Stimulated activated memory B cell treated with anti-CD40 and anti-IgM and Interleukin-4, amounts not matched to agents 10 μg/mL and 1 μg/mL and 100 μg/mL, for 72 hours (primary cell): ENCODE results near the gene ZNF446.
"Not testable (repeated sequence)": the region's sequence is repeated elsewhere in the genome, so short reads cannot be mapped to it uniquely, and the experiment has no call there.

ENCODE experiments used
- ATAC-seq: fragments of 150-1000 bp; cut with Tn5 transposase; 2 replicates; pipeline ENCODE4 v1.10.0; 2021
- H3K27ac Mint-ChIP-seq: one replicate; pipeline ENCODE4 v1.8.0; 2022; ENCODE audit warnings: mild to moderate bottlenecking, mixed read lengths
- H3K27me3 Mint-ChIP-seq: one replicate; pipeline ENCODE4 v1.8.0; 2022; ENCODE audit warnings: mixed read lengths
- H3K36me3 Mint-ChIP-seq: one replicate; pipeline ENCODE4 v1.8.0; 2022; ENCODE audit warnings: mixed read lengths
- H3K4me1 Mint-ChIP-seq: one replicate; pipeline ENCODE4 v1.8.0; 2022; ENCODE audit warnings: mixed read lengths
- H3K4me3 Mint-ChIP-seq: one replicate; pipeline ENCODE4 v1.8.0; 2022; ENCODE audit warnings: mild to moderate bottlenecking, moderate library complexity, mixed read lengths
- H3K9me3 Mint-ChIP-seq: one replicate; pipeline ENCODE4 v1.8.0; 2022; ENCODE audit warnings: mixed read lengths

The ZNF446 gene

GRCh38 chr19:58479303-58479702 is 3.2 kb downstream of the ZNF446 start:
- Mint-ChIP-seq H3K4me1 (peaks cover 35% of the 10 kb centered on the region), H3K4me3 (no peak overlapping the region), H3K27me3 (no peaks in the 10 kb centered on the region), H3K9me3 (no peaks in the 10 kb centered on the region), H3K27ac (no peak overlapping the region), H3K36me3 (peaks cover 24% of the 10 kb centered on the region)
- ATAC-seq: no peak

- Mint-ChIP-seq H3K9me3 (no peaks in the 10 kb centered on the region), H3K4me1 (peaks cover 29% of the 10 kb centered on the region), H3K27me3 (no peaks in the 10 kb centered on the region), H3K4me3 (no peak overlapping the region), H3K36me3 (peaks cover 24% of the 10 kb centered on the region), H3K27ac (no peak overlapping the region)
- no peak for ATAC-seq
Measured at GRCh38 chr19:58479736-58480480, 3.8 kb downstream of the ZNF446 start.

GRCh38 chr19:58480481-58480830 is 4.3 kb downstream of the ZNF446 start:
- Mint-ChIP-seq H3K27me3 (no peaks in the 10 kb centered on the region), H3K36me3 (peaks cover 24% of the 10 kb centered on the region), H3K4me3 (no peak overlapping the region), H3K9me3 (no peaks in the 10 kb centered on the region), H3K27ac (no peak overlapping the region), H3K4me1 (peaks cover 24% of the 10 kb centered on the region)
- ATAC-seq: no peak

GRCh38 chr19:58480831-58481230 is 4.7 kb downstream of the ZNF446 start:
- Mint-ChIP-seq H3K4me3 (no peak overlapping the region), H3K4me1 (peaks cover 24% of the 10 kb centered on the region), H3K36me3 (peaks cover 24% of the 10 kb centered on the region), H3K9me3 (no peaks in the 10 kb centered on the region), H3K27ac (no peak overlapping the region), H3K27me3 (no peaks in the 10 kb centered on the region)
- no peak for ATAC-seq

- Mint-ChIP-seq H3K4me3 (no peak overlapping the region), H3K9me3 (no peaks in the 10 kb centered on the region), H3K27ac (no peak overlapping the region), H3K4me1 (peaks cover 14% of the 10 kb centered on the region), H3K27me3 (no peaks in the 10 kb centered on the region), H3K36me3 (peaks cover 29% of the 10 kb centered on the region)
- ATAC-seq: no peak
Measured at GRCh38 chr19:58482372-58482771, 6.2 kb downstream of the ZNF446 start.

GRCh38 chr19:58483776-58484175 is 7.6 kb downstream of the ZNF446 start:
- H3K9me3 Mint-ChIP-seq: no peaks in the 10 kb centered on the region
- H3K27me3 Mint-ChIP-seq: no peaks in the 10 kb centered on the region
- peaks cover 29% of the 10 kb centered on the region for H3K36me3 Mint-ChIP-seq
- no peak for ATAC-seq
- H3K4me3 Mint-ChIP-seq: no peak overlapping the region
- no peak overlapping the region for H3K27ac Mint-ChIP-seq
- H3K4me1 Mint-ChIP-seq: peaks cover 5% of the 10 kb centered on the region

GRCh38 chr19:58484349-58484748 is 8.2 kb downstream of the ZNF446 start:
- H3K4me1 Mint-ChIP-seq, H3K4me3 Mint-ChIP-seq, H3K27ac Mint-ChIP-seq, H3K9me3 Mint-ChIP-seq, ATAC-seq, H3K27me3 Mint-ChIP-seq: not testable (repeated sequence)
- H3K36me3 Mint-ChIP-seq: peaks cover 24% of the 10 kb centered on the region

GRCh38 chr19:58491393-58491792 is 15.2 kb downstream of the ZNF446 start:
- Mint-ChIP-seq H3K4me1 (peaks cover 5% of the 10 kb centered on the region), H3K27ac (no peak overlapping the region), H3K27me3 (no peaks in the 10 kb centered on the region), H3K9me3 (no peaks in the 10 kb centered on the region), H3K4me3 (no peak overlapping the region), H3K36me3 (peaks cover 13% of the 10 kb centered on the region)
- ATAC-seq: no peak

- Mint-ChIP-seq H3K4me1 (peaks cover 5% of the 10 kb centered on the region), H3K27me3 (no peaks in the 10 kb centered on the region), H3K36me3 (peaks cover 10% of the 10 kb centered on the region), H3K27ac (no peak overlapping the region), H3K9me3 (no peaks in the 10 kb centered on the region), H3K4me3 (no peak overlapping the region)
- no peak for ATAC-seq
Measured at GRCh38 chr19:58492265-58492664, 16.1 kb downstream of the ZNF446 start.

- no peak overlapping the region for H3K4me3 Mint-ChIP-seq
- H3K9me3 Mint-ChIP-seq: peaks cover 14% of the 10 kb centered on the region
- peaks cover 25% of the 10 kb centered on the region for H3K4me1 Mint-ChIP-seq
- no peaks in the 10 kb centered on the region for H3K27me3 Mint-ChIP-seq
- H3K36me3 Mint-ChIP-seq: no peaks in the 10 kb centered on the region
- no peak overlapping the region for H3K27ac Mint-ChIP-seq
- no peak for ATAC-seq
Measured at GRCh38 chr19:58497634-58498170, 21.6 kb downstream of the ZNF446 start.

GRCh38 chr19:58498316-58499020 is 22.3 kb downstream of the ZNF446 start:
- Mint-ChIP-seq H3K4me1 (peaks cover 25% of the 10 kb centered on the region), H3K4me3 (peak overlapping the region; percentile 93), H3K27me3 (no peaks in the 10 kb centered on the region), H3K9me3 (peaks cover 17% of the 10 kb centered on the region), H3K27ac (peak overlapping the region; percentile 87), H3K36me3 (no peaks in the 10 kb centered on the region)
- ATAC-seq: no peak

GRCh38 chr19:58499021-58499927 is 23.1 kb downstream of the ZNF446 start:
- peaks cover 25% of the 10 kb centered on the region for H3K4me1 Mint-ChIP-seq
- peaks cover 17% of the 10 kb centered on the region for H3K9me3 Mint-ChIP-seq
- no peaks in the 10 kb centered on the region for H3K36me3 Mint-ChIP-seq
- ATAC-seq: peak; percentile 98
- H3K27me3 Mint-ChIP-seq: no peaks in the 10 kb centered on the region
- H3K4me3 Mint-ChIP-seq: peak overlapping the region; percentile 93
- peak overlapping the region; percentile 87 for H3K27ac Mint-ChIP-seq

GRCh38 chr19:58500242-58500641 is 24.1 kb downstream of the ZNF446 start:
- H3K27me3 Mint-ChIP-seq: no peaks in the 10 kb centered on the region
- H3K4me1 Mint-ChIP-seq: peaks cover 20% of the 10 kb centered on the region
- no peaks in the 10 kb centered on the region for H3K36me3 Mint-ChIP-seq
- H3K4me3 Mint-ChIP-seq: peak overlapping the region; percentile 93
- ATAC-seq: no peak
- H3K9me3 Mint-ChIP-seq: peaks cover 17% of the 10 kb centered on the region
- peak overlapping the region; percentile 87 for H3K27ac Mint-ChIP-seq

- H3K27ac Mint-ChIP-seq, H3K36me3 Mint-ChIP-seq, H3K9me3 Mint-ChIP-seq, H3K27me3 Mint-ChIP-seq, H3K4me3 Mint-ChIP-seq, ATAC-seq, H3K4me1 Mint-ChIP-seq: not testable (repeated sequence)
Measured at GRCh38 chr19:58507602-58508223, 31.6 kb downstream of the ZNF446 start.

GRCh38 chr19:58509731-58510083 is 33.6 kb downstream of the ZNF446 start:
- Mint-ChIP-seq H3K4me3 (no peak overlapping the region), H3K9me3 (peaks cover 6% of the 10 kb centered on the region), H3K4me1 (peaks cover 14% of the 10 kb centered on the region), H3K36me3 (peaks cover 6% of the 10 kb centered on the region), H3K27me3 (no peaks in the 10 kb centered on the region), H3K27ac (no peak overlapping the region)
- no peak for ATAC-seq
